PFSK-1 (cell line): Measurements from ENCODE around the gene RNU6-8.

ENCODE experiments used
- FOXP2 ChIP-seq: optimal IDR thresholded peaks from 2 replicates; pipeline ENCODE3; 2011; ENCODE audit warnings: borderline replicate concordance, control low read depth, inconsistent platforms; ENCODE audit not compliant: insufficient read depth; ENCODE audit errors: extremely low read length, extremely low read depth
- POLR2AphosphoS5 ChIP-seq: IDR thresholded peaks from 2 replicates; pipeline ENCODE4 v1.6.1; 2012; ENCODE audit warnings: low read depth, mild to moderate bottlenecking, control low read depth, low read length, moderate library complexity
- TAF1 ChIP-seq: IDR thresholded peaks from 2 replicates; pipeline ENCODE4 v1.6.1; 2012; ENCODE audit warnings: low read length, control low read depth, borderline replicate concordance; ENCODE audit not compliant: insufficient read depth
- TF ChIP-seq, protein P1 (sequence below), 2 experiments: IDR thresholded peaks; 2 replicates each; pipeline versions ENCODE4 v1.6.1 to v1.8.0; 2011 to 2012; ENCODE audit warnings: low read depth in 2 of 2, low read length in 2 of 2, control low read depth in 1 of 2, inconsistent platforms in 1 of 2, mild to moderate bottlenecking in 1 of 2, moderate library complexity in 1 of 2; ENCODE audit not compliant: insufficient read depth in 1 of 2

DNA sequence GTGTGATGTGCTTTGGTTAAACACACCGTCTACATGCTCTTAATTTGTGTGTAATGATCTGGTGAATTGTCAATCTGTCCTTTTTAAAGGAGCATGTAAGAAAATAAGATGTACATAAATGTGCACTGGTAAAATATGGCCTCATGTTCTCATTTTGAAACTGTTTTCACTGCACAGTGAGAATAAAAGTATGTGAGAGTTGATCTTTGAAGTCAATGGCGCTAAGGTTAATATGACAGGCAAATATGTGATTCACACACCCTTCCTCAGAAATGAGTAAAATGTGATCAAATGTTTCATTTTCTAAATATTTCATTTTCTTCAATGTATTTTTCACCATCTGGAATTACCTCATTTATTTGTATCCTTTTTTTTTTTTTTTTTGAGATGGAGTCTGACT, 9.5 kb downstream of the RNU6-8 start:
- TF ChIP-seq FOXP2, result no peak
- TF ChIP-seq TAF1, result no peak
- no peak for TF ChIP-seq POLR2AphosphoS5
- TF ChIP-seq, protein P1, sequence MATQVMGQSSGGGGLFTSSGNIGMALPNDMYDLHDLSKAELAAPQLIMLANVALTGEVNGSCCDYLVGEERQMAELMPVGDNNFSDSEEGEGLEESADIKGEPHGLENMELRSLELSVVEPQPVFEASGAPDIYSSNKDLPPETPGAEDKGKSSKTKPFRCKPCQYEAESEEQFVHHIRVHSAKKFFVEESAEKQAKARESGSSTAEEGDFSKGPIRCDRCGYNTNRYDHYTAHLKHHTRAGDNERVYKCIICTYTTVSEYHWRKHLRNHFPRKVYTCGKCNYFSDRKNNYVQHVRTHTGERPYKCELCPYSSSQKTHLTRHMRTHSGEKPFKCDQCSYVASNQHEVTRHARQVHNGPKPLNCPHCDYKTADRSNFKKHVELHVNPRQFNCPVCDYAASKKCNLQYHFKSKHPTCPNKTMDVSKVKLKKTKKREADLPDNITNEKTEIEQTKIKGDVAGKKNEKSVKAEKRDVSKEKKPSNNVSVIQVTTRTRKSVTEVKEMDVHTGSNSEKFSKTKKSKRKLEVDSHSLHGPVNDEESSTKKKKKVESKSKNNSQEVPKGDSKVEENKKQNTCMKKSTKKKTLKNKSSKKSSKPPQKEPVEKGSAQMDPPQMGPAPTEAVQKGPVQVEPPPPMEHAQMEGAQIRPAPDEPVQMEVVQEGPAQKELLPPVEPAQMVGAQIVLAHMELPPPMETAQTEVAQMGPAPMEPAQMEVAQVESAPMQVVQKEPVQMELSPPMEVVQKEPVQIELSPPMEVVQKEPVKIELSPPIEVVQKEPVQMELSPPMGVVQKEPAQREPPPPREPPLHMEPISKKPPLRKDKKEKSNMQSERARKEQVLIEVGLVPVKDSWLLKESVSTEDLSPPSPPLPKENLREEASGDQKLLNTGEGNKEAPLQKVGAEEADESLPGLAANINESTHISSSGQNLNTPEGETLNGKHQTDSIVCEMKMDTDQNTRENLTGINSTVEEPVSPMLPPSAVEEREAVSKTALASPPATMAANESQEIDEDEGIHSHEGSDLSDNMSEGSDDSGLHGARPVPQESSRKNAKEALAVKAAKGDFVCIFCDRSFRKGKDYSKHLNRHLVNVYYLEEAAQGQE (IDR thresholded peaks at IDR 0.05; ENCODE audit: insufficient read depth in 1 of 2, low read depth in 2 of 2, low read length in 2 of 2), result no peak
